Stimulated activated CD8-positive, alpha-beta memory T cell treated with anti-CD3 and anti-CD28 coated beads, Interleukin-2, amount 100 ng/mL, for 48 hours (primary cell): ENCODE measurements around the gene ELMOD1.

ENCODE experiments used
- DNase-seq, 2 donors: peaks; one replicate each; pipeline ENCODE4 v3.0.0-alpha.2; 2020; ENCODE audit warnings: low read depth in 2 of 2

Gene ELMOD1

DNA sequence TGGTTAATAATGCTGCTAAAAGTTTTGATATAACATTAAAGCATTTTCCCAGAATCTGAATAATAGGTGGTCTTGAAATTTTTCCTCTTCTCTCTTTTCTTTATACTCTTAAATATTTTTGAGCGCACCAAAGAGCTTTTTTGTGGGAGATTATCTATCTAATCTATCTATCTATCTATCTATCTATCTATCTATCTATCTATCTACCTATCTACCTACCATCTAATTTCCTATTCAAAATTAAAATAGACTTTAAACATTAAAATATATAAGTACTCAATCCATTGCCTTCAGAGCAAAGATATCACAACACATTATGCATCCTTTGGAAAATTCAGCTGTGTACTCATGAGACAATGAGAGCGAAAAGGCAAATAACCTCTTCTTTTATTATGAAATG is 55.8 kb downstream of the ELMOD1 start:
- no peak for DNase-seq

DNA sequence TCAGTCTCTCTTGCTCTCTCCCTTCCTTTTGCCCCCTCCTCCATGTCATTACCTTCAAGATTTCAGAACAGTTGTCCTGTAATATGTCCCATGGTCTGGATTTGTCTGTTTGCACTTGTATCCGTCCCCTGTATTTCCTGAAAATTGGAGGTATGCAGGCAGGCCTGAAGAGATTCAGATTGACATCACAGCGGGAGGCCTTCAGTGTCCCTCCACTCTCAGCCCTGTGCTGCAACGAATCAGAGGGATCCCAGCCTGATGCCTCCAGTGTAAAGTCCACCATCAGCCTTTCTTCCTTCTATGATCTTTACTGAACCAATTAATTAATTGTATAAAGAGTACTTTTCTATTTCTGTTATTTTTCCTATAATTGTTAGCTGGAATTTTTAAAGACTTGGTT is 57.3 kb downstream of the ELMOD1 start:
- DNase-seq = no peak

DNA sequence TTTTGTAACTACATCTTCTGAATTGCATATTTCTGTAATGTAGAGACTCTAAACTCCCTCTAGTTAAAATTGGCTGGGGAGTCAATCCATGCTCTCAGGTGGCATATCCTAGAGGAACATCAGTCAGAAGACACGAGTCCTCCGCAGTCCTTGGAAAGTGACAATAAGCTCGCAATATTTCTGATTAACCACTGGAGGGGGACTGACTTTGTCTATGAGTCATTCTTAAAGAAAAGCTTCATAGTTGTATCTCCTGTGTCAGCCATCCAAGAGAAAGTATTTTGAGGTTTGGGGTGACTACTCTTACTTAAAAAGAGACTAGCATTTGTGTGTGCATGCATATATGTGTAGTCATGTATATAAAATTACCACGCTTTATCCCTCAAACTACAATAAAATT is 60.7 kb downstream of the ELMOD1 start:
- no peak for DNase-seq

DNA sequence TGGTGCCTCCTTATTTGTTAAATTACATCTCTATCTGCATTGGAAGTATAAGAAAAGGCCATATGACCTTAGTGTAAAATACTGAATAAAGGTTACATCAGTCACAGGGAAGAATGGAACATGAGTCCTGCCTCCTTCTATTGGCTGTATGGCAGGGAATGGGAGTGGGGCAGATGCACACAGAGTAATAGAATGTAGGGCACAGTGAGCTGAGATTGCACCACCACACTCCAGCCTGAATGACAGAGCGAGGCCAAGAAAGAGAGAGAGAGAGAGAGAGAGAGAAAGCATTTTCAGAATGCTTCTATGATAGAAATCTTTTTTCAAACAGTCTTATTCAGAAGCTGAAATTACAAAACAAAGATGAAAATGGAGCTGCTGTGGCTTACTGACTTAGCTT is 62.1 kb downstream of the ELMOD1 start:
- no peak for DNase-seq

DNA sequence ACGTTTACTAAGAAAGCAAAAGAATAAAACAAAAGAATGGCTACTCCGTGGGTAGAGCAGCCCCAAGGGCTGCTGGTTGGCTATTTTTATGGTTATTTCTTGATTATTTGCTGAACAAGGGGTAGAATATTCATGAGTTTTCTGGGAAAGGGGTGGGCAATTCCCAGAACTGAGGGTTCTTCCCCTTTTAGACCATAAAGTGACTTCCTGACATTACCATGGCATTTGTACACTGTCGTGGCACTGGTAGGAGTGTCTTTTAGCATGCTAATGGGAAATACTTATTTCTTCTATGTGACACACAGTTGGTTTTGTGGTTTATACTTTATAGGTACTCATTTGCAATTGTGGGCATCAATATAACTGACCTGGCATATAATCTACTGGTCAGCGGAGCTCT is 64.7 kb downstream of the ELMOD1 start:
- DNase-seq = no peak

DNA sequence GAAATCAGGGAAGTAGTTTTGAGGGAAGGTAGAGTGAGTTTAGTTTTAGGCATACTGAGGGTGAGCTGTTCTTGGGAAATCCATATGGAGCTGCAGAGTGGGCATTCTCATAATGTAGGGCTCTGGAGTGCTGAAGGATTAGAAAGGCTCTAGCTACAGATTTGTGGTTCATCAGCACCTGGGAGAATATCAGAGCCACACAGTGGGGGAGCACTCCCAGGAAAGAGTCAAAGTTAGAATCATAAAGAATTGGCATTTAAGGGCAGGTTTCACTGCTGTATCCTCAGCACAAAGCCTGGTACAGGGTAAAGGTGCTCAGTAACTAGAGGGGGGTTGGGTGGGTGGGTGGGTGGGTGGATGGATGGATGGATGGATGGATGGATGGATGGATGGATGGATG is 68.4 kb downstream of the ELMOD1 start:
- DNase-seq = no peak

DNA sequence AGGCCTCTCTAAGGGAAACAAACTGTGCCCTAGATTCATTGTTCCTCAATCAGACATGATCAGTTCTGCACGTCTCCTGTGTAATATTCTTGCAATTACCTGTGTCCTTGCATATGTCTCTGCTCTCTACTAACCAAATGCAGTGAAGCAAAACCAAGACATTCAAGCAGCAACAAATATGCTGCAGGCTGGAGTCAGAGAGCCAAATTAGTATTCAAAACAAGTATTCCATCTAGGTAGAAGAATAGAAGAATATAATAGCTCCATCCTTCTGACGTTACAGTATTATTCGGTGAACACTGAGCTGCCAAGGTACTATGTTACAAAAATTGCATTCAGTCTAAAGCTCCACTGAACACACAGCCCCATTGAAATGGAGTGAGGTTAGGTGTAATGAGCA is 69.1 kb downstream of the ELMOD1 start:
- no peak for DNase-seq

DNA sequence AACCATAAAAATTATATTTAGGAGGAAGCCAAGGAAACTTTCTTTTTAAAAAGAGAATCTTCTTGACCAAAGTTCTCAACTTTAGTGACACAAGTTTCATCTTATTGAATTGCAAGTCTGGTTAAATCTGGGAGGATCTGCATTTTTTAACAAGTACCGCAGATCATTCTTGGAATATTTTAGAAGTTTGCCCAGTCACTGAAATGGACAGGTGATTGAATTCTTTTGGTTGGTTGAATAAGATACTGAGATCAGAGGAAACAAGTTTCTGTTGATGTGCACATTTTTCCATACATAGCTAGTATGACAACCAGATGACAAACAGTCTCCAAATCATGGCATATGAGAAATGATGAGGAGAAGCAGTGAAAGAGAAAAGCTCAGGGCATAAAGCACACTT is 70.7 kb downstream of the ELMOD1 start:
- DNase-seq = no peak

DNA sequence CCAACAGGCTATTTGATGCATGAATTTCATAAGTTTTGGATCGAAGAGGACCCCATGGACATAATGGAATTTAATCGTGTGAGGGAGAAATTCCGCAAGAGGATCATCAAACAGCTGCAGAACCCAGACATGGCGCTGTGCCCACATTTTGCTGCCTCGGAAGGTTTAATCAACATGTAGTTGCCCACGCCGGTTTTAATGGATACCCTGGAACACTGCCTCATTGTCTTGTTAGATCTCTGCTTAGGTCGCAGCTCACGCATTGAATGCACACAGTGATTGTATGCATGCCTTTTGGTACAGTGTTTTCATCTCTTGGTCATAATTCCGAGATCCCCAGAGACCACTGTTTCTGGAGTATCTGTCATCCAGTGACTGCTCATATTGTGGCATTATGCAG is 74.1 kb downstream of the ELMOD1 start:
- no peak for DNase-seq

DNA sequence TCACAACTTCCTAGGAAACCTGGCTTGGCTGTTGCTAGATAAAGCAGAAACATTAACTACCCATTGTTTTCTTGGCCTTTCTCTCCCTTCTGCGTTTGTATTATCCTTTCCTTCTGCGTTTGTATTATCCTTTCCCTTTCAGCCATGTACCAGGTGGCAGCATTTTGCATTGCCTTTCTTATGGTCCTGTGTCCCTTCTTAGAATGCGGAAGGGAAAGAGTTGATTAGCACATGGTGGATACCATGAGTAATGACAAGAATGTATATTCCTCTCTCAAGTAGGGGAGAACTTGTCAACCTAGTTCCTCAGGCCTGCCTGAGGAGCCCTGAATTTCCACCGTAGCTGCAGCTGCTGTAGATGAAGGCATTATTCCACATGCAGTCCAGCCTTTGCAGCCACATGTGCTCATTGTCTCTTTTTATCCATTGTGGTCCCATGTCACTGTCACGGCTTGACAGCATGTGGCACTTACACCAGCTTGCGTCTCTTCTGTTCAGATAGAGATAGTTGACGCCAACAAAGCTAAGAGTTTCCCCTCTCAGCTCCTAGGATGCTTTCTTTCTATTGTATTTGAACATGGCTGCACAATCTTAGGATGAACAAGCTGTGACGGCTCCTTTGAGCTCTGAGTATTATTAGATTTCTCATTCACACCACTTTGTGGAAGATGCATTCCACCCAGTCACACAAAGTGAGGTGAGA is 76.1 kb downstream of the ELMOD1 start:
- DNase-seq = no peak

DNA sequence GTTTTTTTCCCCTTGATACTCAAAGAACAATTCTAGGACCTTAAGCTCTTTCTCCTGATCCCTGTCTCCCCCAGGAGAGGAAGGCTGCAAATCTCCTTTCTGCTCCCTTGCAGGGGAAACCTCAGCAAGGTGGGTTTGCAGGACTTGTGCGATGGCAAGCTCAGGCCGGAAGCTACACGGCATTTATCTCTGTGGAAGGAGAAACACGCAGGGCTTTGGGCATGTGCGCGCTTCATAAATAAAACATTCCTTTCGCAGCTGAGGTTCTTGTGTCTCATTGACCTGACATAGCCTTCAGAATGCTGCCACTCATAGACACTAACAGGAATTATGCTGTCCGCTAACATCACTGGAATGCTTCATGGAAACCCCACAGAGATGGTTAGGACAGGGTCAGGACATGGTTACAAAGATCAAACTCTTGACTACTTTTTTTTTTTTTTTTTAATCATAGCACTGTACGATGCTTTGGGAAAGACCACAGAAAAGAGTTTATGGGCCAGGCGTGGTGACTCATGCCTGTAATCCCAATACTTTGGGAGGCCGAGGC is 78.3 kb downstream of the ELMOD1 start:
- no peak for DNase-seq

DNA sequence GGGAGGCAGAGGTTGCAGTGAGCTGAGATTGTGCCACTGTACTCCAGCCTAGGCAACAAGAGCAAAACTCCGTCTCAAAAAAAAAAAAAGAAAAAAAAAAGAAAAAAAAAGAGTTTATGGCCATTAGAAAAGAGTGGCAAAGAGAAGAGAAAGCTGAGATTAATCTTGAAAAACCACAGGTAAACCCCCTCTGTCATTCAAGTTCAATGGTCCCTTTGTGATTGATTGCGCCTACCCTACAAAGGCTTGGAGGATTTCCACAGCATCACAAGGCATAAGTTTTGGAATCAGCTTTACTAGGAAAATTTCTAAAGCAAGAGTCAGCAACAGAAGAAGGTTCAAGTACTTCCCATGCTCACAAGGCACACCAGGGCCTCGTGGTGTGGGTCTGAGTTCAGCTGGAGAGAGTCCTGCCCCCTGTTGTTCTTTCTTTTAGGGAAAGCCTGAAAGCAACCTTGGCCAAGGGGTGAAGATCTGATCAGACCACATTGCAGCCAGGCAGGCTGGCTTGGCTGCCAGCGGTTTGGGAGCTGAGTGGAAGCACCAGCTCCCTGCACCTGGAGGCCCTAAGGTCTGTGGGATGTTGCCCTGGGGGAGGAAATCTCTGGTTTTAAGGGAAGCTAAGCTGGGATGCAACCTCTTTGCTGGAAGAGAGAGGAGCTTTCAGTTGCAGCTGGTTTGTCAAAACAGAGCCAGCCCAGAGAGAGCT is 79.1 kb downstream of the ELMOD1 start:
- no peak for DNase-seq

DNA sequence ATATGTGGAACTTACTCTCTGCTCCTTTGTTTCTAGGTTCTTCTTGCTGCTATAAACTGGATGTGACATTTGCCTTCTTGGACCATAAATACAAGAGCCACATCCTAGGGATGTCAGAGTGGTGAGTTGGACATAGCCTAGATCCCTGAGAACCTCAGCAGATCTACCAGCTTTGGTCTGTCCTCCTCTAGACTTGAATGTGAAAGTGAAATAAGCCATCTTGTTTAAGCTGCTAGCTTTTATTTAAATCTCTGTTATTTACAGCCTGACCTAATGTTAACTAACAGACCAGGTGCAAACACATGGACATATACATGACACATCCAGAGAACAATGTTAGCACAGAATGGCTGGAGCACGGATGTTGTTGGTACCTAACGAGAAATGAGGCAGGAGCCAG is 85.0 kb downstream of the ELMOD1 start:
- DNase-seq = no peak

DNA sequence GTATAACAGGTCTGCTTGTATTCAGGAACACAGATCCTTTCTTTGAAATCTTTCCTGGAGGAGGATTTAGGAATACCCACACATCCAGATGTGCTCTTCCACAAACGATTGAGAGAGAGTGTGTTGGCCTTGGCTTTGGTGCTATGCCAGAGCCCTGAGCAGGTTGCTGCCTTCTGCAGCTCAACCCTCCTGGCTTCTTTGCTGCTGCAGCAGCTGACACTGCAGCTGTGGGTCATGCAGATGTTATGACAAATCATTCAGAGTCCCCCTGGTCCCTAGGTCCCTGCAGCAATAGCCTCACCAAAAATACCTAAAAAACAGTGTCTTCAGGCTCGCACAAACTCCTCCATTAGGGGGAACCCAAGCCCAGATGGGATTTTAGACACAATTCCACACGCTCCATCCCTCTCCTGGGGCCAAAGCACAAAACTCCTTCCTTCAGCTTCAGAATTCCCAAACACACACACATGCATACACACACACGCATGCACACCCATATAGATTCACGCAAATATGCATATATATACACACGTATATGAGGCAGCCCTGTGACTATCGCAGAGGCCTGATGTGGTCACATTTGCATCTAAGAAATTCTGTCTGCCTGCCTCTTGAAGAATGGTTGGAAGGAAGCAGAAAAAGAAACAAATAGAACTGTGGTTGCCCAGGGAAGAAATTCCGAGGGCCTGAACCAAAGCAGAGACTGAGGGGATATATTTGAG is 85.5 kb downstream of the ELMOD1 start:
- no peak for DNase-seq

DNA sequence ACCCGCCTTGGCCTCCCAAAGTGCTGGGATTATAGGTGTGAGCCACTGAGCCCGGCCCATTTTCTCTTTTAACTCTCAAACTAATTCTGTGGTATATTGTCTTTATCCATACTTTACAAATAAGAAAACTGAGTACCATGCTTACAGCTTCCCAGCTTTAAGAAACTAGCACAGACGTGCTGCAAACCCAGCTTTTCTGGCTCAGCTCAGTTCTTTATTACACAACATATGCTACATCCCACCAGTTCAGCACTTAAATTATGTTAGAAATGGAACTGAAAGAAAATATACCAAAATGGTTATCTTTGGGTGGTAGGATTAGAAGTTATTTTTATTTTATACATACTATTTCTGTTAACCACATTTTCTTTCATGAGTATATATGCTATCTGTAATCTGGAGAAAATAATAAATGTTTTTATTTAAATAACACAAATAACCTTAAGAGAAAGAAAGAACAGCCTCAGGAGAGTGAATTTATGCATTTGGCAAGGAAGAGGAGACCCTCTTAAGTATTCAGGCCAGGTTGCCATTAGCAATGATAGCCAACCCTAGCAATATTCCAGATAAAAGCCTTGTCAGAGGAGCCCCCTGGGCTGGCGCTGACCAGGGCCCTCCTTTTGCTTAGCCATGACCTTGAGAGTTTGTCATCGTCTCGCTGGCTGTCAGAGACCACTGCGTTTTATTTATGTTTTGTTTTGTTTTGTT is 87.1 kb downstream of the ELMOD1 start:
- DNase-seq = no peak

DNA sequence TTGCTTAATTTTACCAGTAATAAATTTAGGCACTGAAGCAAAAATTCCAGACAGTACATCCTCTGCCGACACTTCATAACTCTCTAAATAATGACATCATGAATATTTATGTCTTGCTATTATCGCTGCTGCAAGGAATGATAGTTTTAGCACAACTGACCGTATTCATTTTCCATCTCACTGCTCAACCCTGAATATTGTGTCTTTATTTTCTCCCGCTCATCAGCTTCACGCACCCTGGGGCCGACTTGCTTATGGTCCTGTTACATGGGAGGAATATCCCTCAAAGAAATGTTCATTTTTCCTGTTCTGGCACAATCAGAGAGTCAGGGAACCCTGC is 87.7 kb downstream of the ELMOD1 start:
- no peak for DNase-seq

DNA sequence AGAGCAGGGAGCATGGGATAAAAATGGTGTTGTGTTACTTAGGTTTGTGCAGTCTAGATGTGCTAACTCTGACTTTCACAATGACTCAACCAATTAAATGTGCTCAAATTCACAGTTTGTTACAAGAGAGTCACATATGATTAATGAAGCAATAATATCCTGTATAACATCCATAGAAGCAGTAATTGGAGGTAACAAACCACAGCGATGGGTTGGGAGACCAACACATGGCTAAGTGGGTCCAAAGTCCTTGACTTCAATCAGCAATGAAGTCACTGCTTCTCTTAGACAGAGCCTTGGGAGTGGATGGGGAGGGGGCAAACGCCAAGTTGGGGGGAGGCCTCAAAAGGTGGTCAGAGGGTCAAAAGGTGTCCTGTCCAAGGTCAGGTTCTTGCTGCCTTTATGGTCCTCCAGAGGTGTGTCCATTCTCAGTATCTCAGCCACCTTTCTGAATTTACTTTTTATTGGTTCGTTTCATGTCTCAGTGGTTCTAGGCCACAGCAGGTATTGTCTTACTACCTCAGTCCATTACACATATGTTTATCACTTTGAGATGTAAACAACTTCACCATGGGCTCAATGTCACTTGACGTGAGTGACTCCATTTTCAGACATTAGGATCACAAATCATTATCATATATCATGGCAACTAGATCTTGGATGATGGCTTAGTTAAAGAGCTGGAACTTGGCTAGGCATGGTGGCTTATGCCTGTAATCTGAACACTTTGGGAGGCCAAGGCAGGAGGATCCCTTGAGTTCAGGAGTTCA is 88.5 kb downstream of the ELMOD1 start:
- DNase-seq = no peak

DNA sequence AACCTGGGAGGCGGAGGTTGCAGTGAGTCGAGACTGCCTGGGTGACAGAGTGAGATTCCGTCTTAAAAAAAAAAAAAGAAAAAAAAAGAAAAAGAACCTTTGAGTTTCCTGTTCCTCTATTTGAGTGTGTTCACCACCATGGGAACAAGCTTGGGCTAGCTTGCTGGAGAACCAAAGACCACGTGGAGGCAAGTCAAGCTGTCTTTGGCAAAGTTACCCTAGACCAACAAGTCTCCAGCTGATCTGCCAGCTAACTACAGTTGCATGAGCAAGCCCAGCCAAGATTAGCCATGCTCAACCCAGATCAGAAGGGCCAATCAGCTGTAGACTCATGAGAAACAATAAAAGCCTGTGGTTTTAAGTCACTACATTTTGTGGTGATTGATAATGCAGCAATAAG is 91.2 kb downstream of the ELMOD1 start:
- DNase-seq = no peak

DNA sequence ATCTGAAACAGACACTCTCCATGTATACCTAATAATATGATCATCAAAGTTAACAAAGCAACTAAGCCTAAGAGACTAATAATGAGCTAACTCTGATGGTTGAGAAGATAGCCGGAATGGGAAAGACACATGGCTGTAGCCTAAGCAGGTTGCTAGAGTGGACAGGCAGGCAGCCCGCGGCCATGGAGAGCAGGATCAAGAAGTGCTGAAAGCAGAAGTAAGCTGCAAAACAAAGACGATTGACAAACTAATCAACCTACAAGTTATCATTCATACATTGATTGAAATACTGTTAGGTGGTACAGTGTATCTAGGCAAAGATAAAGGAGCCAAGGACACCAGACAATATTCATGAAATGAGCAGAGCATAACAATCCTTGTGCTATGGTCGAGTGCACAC is 91.6 kb downstream of the ELMOD1 start:
- no peak for DNase-seq

DNA sequence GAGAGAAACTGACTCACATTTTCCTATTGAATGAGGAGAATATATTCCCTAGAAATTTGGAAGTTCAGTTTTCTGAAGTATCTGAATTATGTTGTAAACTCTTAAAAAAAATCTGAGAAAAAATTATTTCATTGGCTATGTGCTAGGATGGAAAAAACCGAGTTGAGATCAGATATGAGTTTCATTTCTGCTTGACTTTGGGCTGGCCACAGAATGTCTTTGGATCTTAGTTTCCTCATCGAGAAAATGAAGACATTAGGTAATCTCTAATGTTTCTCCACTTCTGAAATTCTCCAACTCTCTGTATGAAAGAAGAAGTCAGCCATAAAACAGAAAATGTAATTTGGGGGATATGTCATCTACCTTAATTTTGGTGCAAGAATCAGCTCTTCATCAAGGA is 92.1 kb downstream of the ELMOD1 start:
- DNase-seq = no peak

DNA sequence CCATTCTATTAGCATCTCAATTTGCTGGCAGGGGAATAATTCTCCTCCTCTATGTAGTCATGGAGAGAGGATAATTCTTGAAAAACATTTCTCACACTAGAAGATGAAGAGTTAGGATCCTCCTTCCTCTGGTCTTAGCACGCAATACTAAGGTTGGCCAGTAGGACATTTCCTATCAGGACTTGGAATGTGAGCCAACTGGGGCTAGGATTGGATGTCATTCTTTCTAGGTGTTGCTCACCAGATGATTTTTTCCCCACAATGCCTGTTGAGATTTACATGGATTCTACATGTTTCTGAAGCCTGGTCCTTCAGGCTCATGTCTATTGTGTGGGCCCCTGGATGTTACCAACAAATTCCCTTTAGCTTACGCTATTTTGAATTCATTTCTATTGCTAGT is 92.9 kb downstream of the ELMOD1 start:
- DNase-seq = no peak
